Stimulated activated CD8-positive, alpha-beta memory T cell treated with anti-CD3 and anti-CD28 coated beads, Interleukin-7, amount 100 ng/mL, for 24 hours (primary cell): ENCODE data around the gene STEAP4.

Experiments used
- DNase-seq: peaks from one replicate; pipeline ENCODE4 v3.0.0-alpha.2; 2020; ENCODE audit warnings: low read depth

STEAP4 gene

GRCh38 chr7:88306590-88307048 lies at the start of gene STEAP4:
Gene STEAP4, minus strand, starts transcription at chr7:88306894. Its CDS starts 22,625 bp downstream, at chr7:88284269.
- no peak for DNase-seq

GRCh38 chr7:88355011-88355410 lies 48.3 kb upstream of the STEAP4 start:
- DNase-seq = no peak

- no peak for DNase-seq
These were observed 43.4 kb upstream of the STEAP4 start for GRCh38 chr7:88350118-88350517.

- no peak for DNase-seq
These were observed 40.8 kb upstream of the STEAP4 start for GRCh38 chr7:88347517-88347916.

GRCh38 chr7:88347090-88347489 lies 40.4 kb upstream of the STEAP4 start:
- no peak for DNase-seq

- DNase-seq = no peak
These were observed 39.7 kb upstream of the STEAP4 start for GRCh38 chr7:88346357-88346756.

GRCh38 chr7:88344956-88345832 lies 38.5 kb upstream of the STEAP4 start:
- no peak for DNase-seq

- no peak for DNase-seq
These were observed 37.6 kb upstream of the STEAP4 start for GRCh38 chr7:88344271-88344670.

GRCh38 chr7:88339195-88339922 lies 32.7 kb upstream of the STEAP4 start:
- no peak for DNase-seq

- no peak for DNase-seq
These were observed 31.8 kb upstream of the STEAP4 start for GRCh38 chr7:88338503-88338902.

GRCh38 chr7:88337572-88337971 lies 30.9 kb upstream of the STEAP4 start:
- no peak for DNase-seq

- DNase-seq = no peak
These were observed 24.6 kb upstream of the STEAP4 start for GRCh38 chr7:88331322-88331721.

GRCh38 chr7:88329532-88330463 lies 23.1 kb upstream of the STEAP4 start:
- DNase-seq = no peak

GRCh38 chr7:88328787-88329186 lies 22.1 kb upstream of the STEAP4 start:
- DNase-seq = no peak

- DNase-seq = no peak
These were observed 18.0 kb upstream of the STEAP4 start for GRCh38 chr7:88324699-88325098.

GRCh38 chr7:88322151-88322550 lies 15.5 kb upstream of the STEAP4 start:
- DNase-seq = no peak

GRCh38 chr7:88321694-88322093 lies 15.0 kb upstream of the STEAP4 start:
- no peak for DNase-seq

GRCh38 chr7:88318196-88318595 lies 11.5 kb upstream of the STEAP4 start:
- DNase-seq = no peak

- DNase-seq = no peak
These were observed 10.7 kb upstream of the STEAP4 start for GRCh38 chr7:88317422-88317821.

- DNase-seq = no peak
These were observed 9.8 kb upstream of the STEAP4 start for GRCh38 chr7:88316456-88316855.

- DNase-seq = no peak
These were observed 8.8 kb upstream of the STEAP4 start for GRCh38 chr7:88315522-88315921.

GRCh38 chr7:88314061-88314491 lies 7.4 kb upstream of the STEAP4 start:
- no peak for DNase-seq
